Dermis blood vessel endothelial cell (primary cell): Measurements from ENCODE around the gene OGFOD2. TPM values are rescaled to one million over a fixed set of nuclear protein-coding genes. Genes with fewer than 3 reads are reported as not detected.

ENCODE experiments used
- DNase-seq: peaks from one replicate; pipeline ENCODE4 v3.0.0; 2010
- total RNA-seq: library from RNA; depleted of rRNA; stranded (reverse); fragments of >200 nt; gene quantifications from 2 replicates; pipeline ENCODE4 v1.2.3, GENCODE V29; 2014

OGFOD2 gene
- total RNA-seq, 1 donor from 2014 or later = 10.4 TPM

DNA sequence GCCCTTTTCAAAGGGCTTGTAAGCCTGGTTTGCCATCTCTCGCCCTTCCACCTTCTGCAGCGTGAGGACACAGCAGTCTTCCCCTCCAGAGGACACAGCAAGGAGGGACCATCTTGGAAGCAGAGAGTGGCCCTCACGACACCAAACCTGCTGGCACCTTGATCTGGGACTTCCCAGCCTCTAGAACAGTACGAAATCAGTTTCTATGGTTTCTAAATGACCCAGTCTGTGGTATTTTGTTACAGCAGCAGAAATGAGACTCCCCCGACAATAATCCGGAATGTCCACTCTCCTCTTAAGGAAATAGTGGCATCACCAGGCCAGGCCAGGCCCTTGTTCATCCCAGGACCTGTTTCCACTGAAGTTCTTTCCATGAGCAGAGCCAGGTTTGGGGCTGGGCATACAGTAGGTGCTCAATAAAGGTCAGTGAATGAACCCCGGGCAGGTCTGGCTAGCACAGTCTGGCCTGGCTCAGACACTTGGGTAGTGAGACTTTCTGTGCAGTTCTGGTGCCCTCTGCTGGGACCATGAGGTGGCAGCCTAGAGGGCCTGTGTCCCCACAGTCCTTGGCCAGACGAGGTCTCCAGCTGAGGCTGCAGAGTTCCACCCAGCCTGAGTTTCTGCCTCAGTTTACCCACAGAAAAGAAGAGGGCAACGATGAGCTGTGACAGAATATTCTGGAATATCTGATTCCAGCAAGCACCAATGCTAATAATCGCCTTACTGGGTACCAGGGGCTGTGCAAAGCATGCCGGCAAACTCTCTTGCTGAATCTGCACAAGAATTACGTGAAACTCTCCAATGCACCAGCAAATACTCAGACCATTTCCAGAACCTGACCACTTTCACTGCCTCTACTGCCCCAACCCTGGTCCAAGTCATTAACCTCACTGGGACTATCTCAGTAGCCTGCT lies 22.8 kb upstream of the OGFOD2 start:
- peak; percentile 90 for DNase-seq

DNA sequence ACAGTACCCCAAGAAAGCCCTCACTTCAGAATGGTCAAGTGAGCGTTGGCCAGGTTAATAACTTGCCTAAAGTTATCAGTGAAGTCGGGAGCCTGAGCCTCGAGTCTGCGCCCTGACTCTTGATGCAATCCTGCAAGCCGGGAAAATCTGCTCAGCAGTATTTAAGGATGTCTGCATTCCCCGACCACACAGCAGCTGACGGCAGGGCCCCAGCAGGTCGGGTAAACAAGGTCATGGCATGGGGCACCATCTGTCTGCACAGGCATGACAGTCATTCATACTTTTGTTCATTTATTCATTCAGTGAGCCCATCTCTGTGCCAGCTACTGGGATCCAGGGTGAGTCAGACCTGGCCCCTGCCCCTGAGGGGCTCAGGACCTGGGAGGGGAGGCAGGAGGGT lies 19.9 kb upstream of the OGFOD2 start:
- no peak for DNase-seq

DNA sequence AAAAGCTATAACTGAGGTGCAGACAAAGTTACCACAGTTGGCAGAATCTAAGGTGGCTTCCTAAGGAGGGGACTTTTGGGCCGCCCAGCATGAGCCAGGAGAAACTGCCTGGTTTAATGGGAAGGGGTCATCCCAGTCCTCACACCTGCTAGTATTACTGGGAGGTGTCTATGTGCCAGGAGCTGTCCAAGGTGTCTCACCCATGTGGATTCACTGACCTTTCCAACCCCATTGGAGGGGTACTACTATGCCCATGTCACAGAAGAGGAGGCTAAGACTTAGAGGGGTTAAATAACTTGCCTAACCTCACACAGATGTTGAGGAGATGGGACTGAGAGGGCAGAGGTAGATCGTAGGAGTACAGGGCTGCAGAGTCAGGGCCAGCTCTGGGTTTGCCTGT lies 19.0 kb upstream of the OGFOD2 start:
- no peak for DNase-seq

DNA sequence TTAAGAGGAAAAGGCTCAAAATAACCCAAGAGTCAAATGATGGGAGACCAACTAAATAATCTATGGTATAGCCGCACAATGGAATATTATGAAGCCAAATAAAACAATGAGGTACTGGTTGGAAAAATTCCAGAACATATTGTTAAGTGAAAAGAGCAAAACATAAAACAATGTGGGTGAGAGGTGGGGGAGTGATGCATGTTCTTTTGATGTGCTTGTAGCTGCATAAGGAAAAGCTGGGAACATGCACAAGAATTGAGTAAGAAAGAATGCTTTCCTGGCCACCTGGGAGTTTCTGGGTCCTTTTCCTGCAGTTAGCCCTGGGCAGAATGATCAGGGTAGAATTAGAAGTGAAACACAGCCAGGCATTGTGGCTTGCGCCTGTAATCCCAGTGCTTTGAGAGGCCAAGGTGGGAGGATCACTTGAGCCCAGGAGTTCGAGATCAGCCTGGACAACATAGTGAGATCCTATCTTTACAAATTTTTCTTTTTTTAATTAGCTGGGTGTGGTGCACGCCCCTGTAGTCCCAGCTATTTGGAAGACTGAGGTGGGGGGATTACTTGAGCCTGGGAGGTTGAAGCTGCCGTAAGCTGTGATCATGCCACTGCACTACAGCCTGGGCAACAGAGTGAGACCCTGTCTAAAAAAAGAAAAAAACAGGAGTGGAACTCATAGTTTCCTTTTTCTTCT lies 16.7 kb upstream of the OGFOD2 start:
- DNase-seq = peak; percentile 99

DNA sequence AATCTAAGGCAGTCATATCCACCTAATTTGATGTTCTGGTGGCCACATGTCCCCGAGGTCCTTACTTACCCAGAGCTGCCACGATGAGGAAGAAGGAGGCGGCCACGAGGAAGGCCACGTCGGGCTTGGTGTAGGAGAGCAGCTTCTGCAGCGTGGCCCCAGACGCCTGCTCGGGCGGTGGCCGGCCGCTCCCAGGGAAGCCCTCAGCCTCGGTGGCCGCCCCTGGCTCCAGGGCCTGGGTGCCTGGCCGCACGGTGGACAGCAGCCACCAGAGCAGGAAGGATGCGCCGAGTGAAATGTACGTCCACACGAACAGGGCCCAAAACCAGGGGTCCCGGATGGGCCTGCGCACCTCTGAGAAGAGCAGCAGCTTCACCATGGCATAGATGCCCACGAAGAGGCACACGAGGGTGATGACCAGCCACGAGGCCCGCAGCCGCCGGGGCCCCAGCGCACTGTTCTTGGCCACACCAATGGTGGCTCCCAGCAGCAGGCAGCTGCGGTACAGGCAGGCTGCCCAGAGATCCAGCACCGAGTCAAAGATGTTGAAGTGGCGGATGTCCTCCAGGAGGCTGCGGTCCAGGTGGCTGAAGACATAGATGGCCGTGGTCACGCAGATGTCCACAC lies 15.4 kb upstream of the OGFOD2 start:
- no peak for DNase-seq

DNA sequence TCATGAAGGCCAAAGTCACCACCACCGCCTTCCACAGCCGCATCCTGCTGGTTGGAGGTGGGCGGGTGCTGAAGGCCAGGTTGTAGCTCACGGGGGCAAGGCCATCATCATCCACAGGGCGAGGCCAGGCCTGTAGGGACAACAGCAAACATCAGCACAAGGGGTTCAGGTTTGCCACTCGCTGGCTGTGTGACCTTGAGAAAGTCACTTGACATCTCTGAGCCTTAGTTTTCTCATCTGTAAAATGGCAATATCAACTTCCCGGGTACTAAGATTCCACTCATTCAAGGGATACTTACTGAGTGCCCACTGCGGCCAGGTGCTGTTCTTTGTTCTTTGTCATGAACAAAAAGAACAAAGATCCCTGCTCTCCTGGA lies 14.9 kb upstream of the OGFOD2 start:
- DNase-seq = no peak

DNA sequence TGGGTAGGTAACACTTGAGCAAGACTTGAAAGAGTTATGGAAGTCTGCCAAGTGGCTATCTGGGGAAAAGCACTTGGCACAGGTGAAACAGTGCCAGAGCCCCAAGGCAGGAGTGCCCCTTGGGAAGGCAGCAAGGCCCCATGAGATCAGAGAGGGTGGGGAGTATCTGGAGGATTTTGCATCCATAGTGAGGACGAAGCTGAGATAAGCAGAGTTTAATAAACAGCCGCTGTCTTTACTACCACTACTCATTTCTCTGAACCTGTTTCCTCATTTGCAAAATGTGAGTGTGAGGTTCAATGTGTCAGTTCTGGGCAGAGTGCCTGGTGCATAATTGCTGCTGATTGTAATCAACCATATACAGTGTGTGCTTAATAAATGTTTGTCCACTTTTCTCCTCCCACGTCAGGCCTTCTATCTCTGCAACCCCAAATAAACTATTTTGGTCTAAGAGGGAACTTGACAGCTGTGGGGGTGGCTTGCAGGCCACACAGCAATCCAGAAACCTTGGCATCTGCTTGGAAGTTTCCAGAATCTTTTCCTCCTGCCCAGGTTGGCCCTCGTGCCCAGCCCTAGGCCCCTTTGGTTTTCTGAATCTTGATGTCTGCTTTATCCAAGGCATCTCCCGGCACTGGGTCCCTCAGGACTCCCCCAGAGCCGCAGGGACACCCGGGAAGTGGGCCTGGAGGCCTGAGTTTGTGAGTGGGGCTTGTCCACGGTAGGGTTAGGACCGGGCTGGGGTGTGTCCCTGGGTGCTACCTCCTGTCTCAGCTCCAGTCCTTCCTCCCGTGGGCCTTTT lies 13.3 kb upstream of the OGFOD2 start:
- DNase-seq = peak; percentile 41

DNA sequence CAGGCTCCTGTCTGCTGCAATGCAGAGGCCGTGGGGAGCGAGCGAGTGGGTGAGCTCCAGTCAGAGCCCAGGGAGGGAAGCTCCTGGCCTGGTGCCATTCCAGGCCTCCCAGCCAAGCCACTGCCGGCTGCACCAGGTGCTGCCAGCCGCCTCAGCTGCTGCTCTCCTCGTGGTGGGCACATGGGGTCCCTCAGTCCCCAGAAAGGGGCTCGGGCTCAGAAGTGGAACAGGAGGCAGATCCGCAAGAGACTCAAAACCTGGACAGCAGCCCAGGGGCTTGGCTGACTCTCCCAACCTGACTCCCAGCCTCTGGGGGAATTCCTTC lies 11.1 kb upstream of the OGFOD2 start:
- DNase-seq = peak; percentile 37

DNA sequence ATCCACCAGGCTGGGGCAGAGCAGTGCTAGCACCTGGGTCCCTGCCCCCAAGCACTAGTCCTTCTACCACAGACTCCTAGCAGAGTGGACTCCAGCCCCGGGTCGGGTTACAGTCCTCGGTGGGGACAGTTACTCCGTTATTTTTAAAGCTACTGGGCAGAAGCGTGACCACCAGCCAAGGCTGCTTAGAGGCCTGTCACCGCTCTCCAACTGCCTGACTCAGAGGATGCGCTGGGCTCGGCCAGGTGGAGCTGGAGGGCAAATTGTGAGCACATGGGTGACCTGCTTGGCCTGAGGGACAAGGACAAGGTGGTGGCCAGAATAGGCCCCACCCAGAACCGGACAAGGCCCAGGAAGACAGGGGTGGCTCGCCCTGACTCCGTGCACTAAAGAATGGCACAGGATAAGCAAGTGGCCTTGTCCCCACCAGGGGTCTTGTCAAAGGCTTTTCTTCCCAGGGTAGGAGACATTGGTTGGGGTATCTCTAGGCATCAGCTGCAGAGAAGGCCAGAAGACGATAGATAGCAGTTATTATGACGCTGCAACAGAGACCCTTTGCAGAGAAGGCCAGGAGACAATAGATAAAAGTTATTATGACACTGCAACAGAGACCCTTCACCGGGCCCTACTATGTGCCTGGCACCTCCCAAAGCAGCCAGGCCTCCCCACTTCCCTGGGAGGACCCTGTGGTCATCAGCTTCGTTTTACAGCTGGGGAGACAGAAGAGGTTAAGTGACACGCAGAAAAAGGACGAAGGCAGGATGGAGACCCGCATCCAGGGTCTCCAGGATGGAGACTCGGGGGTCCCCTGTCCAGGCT lies 10.4 kb upstream of the OGFOD2 start:
- no peak for DNase-seq

- no peak for DNase-seq
These were observed 9.7 kb upstream of the OGFOD2 start for GRCh38 chr12:122965321-122965751.

GRCh38 chr12:122965851-122966742 lies 8.9 kb upstream of the OGFOD2 start, which contains the start of gene ABCB9:
Gene ABCB9 (minus strand): TSS chr12:122966463. CDS start chr12:122960235, 6,228 bp downstream.
- DNase-seq = peak; percentile 96

DNA sequence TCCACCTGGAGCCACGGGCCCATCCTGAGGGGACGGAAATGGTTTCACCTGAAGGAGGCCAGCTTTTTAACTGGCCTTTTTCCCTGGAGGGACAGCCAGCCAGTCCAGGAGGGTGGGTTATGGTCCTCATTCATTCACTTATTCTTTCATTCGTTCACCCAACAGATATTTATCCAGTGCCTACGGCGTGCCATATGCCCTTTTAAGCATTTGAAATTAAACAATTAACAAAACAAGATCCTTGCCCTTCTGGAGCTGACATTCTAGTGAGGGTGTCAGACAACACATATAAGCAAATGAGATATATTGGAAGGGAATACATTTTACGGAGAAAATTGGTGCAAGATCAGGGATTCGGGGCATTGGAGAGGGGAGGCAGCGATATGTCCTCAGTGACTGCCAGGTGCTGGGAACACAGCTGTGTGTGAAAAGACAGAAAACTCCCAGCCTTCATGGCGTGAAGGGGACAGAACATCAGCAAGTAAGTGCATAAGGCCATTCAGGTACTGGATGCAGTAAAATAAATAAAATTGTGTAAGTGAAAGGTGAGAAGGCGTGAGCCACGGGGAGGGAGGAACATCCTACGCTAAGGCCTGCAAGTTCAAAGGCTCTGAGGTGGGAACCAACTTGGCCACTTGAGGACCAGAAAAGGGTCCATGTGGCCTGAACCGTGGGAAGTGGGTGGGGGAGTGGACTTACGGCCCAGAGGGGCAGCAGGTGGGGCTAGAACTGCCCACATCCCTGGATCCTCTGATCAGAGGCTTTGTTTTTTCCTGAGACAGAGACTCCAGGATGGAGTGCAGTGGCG lies 8.1 kb upstream of the OGFOD2 start:
- DNase-seq = no peak

- DNase-seq = no peak
These were observed 6.9 kb upstream of the OGFOD2 start for GRCh38 chr12:122968104-122968503.

DNA sequence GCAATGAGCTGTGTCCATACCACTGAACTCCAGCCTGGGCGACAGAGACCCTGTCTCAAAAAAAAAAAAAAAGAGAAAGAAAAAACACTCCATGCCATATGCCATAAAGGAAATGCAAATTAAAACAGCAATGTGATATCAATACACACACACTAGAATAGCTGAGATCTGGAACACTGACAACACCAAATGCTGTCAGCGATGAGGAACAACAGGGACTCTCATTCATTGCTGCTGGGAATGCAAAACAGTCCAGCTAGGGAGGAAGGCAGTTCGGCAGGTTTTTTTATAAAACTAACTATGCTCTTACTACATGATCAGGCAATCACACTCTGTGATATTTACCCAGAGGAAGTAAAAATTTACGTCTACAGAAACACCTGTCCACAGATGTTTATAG lies 5.4 kb upstream of the OGFOD2 start:
- no peak for DNase-seq

DNA sequence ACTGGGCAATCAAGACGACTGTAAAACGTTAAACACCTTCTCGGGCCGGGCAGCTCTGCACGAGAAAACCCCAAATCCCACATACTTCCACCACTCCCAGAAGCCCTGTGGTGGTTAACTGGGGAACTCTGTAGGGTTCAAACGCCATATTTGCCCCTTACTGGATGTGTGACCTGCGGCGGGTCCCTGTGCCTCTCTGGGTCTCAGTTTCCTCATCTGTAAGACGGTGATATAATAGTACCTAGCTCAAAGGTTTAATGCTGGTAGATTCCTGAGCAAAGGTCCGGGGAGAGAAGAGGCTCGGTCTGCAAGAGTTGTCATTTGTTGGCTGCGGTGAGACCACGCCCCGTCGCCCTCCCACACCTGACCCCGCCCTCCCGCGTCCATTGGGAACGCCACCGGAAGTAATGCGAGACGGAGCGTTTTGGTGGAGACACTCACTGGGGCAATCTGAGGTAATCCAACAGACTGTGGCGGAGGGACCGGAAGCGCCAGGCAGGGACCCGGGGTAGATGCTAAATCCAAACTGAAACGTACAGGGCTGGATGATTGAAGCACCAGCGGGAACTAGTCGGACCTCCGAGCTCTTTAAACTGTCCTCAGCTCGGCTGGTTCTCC lies 661 bp upstream of the OGFOD2 start:
- DNase-seq = peak; percentile 99

DNA sequence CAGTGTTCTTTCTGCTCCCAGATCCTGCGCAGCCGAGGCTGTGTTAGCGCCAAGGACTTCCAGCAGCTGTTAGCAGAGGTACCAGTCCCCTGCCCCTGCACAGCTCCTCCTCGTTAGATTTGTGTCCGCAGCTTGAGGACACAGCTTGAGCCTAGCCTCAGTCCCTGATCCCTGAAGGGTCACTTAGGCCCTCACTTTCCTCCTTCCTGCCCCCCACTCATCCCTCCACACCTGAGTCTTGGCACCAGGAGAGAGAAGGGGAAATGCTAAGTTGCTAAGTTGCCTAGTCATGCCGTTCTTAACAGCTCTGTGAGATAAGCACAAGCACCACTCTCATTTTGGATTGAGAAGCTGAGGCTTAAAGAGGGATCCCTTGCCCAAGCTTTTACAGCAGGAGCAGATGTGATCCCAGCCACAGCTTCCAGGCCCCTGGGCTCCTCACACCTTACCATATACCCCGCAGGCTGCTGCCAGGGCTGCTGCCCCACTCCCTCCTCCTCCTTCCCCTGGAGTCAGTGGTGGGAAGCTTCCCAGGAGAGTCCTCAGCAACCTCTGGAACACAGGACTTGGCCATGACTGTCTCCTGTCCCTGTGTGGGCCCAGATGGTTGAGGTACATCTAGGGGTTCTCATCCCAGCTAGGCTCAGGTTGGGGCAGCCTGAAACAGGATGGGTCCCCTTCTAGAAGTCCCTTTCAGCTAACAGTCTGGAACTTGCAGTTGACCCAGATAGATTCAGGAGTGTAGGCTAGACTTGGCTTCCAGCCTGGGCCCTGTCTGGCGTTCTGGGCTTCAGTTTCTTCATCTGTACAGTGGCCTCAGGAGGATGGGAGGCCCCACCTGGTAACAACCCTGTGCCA lies 975 bp downstream of the OGFOD2 start:
- no peak for DNase-seq

DNA sequence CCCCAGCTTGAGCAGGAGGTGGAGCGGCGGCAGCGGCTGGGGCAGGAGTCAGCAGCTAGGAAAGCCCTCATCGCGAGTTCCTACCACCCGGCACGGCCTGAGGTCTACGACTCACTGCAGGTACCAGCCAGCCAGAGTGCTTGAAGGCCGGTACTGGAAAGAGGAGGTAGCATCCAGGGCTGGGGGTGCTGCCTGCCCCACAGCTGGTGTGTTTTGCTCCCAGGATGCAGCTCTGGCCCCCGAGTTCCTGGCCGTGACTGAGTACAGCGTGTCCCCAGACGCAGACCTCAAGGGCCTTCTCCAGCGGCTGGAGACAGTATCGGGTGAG lies 1.6 kb downstream of the OGFOD2 start:
- no peak for DNase-seq

GRCh38 chr12:122977153-122977552 lies 2.1 kb downstream of the OGFOD2 start:
- no peak for DNase-seq
